GM18907 (cell line): ENCODE measurements around the gene PRSS53.

Experiments used
- ATAC-seq: cut with Tn5 transposase; IDR thresholded peaks from one replicate; pipeline ENCODE4 v1.9.1; 2021; ENCODE audit warnings: mild to moderate bottlenecking, moderate library complexity; ENCODE audit not compliant: unreplicated experiment

PRSS53 gene

DNA sequence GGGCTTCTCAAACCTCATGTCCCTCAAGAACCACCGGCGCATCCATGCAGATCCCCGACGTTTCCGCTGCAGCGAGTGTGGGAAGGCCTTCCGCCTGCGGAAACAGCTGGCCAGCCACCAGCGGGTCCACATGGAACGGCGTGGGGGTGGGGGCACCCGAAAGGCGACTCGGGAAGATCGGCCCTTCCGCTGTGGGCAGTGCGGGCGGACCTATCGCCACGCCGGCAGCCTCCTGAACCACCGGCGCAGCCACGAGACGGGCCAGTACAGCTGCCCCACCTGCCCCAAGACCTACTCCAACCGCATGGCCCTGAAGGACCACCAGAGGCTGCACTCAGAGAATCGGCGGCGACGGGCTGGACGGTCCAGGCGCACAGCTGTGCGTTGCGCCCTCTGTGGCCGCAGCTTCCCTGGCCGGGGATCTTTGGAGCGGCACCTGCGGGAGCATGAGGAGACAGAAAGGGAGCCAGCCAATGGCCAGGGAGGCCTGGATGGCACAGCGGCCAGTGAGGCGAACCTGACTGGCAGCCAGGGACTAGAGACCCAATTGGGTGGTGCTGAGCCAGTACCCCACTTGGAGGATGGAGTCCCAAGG, 8.6 kb downstream of the PRSS53 start:
- ATAC-seq, result no peak

DNA sequence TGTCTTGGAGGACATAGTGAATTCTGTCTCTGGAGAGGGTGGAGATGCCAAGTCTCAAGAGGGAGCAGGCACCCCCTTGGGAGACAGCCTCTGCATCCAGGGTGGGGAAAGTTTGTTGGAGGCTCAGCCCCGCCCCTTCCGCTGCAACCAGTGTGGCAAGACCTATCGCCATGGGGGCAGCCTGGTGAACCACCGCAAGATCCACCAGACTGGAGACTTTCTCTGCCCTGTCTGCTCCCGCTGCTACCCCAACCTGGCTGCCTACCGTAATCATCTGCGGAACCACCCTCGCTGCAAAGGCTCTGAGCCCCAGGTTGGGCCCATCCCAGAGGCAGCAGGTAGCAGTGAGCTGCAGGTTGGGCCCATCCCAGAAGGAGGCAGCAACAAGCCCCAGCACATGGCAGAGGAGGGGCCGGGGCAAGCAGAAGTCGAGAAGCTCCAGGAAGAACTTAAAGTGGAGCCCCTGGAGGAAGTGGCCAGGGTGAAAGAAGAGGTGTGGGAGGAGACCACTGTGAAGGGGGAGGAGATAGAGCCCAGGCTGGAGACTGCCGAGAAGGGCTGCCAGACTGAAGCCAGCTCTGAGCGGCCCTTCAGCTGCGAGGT, 9.3 kb downstream of the PRSS53 start:
- ATAC-seq, result no peak

- no peak for ATAC-seq
Measured at GRCh38 chr16:31078597-31079341, 10.0 kb downstream of the PRSS53 start.

DNA sequence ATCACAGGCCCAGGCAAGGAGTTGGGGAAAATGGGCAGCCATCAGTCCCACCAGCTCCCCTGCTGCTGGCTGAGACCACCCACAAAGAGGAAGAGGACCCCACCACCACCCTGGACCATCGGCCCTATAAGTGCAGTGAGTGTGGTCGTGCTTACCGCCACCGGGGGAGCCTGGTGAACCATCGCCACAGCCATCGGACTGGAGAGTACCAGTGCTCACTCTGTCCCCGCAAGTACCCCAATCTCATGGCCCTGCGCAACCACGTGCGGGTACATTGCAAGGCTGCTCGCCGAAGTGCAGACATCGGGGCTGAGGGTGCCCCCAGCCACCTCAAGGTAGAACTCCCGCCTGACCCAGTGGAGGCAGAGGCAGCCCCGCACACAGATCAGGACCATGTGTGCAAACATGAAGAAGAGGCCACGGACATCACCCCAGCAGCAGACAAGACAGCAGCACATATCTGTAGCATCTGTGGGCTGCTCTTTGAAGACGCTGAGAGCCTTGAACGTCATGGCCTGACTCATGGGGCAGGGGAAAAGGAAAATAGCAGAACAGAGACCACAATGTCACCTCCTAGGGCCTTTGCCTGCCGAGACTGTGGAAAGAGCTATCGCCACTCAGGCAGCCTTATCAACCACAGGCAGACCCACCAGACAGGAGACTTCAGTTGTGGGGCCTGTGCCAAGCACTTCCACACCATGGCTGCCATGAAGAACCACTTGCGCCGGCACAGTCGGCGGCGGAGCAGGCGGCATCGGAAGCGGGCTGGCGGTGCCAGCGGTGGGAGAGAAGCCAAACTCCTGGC, 10.9 kb downstream of the PRSS53 start:
- ATAC-seq, result no peak

DNA sequence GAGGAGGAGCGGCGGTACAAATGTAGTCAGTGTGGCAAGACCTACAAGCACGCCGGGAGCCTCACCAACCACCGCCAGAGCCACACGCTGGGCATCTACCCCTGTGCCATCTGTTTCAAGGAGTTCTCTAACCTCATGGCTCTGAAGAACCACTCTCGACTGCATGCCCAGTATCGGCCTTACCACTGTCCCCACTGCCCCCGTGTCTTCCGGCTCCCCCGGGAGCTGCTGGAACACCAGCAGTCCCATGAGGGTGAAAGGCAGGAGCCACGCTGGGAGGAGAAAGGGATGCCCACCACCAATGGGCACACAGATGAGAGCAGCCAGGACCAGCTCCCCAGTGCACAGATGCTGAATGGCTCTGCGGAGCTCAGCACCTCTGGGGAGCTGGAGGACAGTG, 11.7 kb downstream of the PRSS53 start:
- no peak for ATAC-seq

- no peak for ATAC-seq
Measured at GRCh38 chr16:31076319-31076718, 12.4 kb downstream of the PRSS53 start.

- ATAC-seq, result no peak
Measured at GRCh38 chr16:31074814-31075183, 13.9 kb downstream of the PRSS53 start.

- peak; percentile 70 for ATAC-seq
Measured at GRCh38 chr16:31073970-31074813, 14.6 kb downstream of the PRSS53 start, which contains the start of the genes ZNF646 and ZNF668. Gene ZNF646, plus strand, starts transcription at chr16:31074422. Its CDS starts 1,903 bp downstream, at chr16:31076325. Gene ZNF668, minus strand, starts transcription at chr16:31074240. Its CDS starts 9,781 bp downstream, at chr16:31064459.

DNA sequence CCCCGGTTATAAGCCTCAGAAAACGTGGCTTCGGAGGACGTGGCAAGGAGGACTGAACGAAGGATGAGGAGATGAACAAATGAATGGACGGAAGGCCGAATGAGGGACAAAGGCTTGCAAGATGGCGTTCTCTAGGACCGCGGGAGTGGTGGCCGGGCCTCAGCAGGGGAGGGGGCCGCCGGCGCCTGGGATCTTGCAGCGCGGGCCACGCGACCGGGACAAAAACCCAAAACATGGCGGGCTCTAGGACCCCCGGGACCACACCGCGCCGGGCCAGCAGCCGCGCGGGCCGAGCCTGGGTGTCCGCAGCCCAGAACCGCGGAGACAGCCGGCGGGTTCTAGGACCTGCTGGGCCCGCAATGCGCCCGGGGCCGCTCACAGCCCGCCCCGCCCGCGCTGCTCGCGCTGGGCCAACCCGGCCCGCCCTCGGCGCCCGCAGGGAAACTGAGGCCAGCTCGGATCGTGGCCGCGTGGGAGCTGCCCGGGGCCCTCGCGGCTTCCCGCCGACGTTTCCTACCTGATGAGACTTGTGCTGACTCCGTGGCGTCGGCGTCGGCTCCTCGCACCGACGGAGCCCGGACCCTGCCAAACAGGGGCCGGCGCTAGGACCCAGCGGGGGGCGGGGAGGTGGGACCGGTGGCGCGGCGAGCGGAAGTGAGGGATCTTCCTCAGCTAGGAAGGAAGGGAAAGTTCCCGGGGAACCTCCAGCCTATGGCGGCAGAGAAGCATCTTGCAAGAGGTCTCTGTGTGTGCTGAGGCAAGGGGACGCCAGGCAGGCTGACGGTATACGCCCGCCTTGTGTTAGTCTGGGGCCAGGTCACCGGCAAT, 15.4 kb downstream of the PRSS53 start:
- ATAC-seq, result peak; percentile 59

- peak; percentile 4 for ATAC-seq
Measured at GRCh38 chr16:31072540-31073141, 16.1 kb downstream of the PRSS53 start.

GRCh38 chr16:31071861-31072260, 16.9 kb downstream of the PRSS53 start:
- ATAC-seq, result no peak

- no peak for ATAC-seq
Measured at GRCh38 chr16:31067342-31067741, 21.4 kb downstream of the PRSS53 start.

GRCh38 chr16:31064882-31065461, 23.8 kb downstream of the PRSS53 start:
- no peak for ATAC-seq

- no peak for ATAC-seq
Measured at GRCh38 chr16:31063843-31064611, 24.7 kb downstream of the PRSS53 start.

DNA sequence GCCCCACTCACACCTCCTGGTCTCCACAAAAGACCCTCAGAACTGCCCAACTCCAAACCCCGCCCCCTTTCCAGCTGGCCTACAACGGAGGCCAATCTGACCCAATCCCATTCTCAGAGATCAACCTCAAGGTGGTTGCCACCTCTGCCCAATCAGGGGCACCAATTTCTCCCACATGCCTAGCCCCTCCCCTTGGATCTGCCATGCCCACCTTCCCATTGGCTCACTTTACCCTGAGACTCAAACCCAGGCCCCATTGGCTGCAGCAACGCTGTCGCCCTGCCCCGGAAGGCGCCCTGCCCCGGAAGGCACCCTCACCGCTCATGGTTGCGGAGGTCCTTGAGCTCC, 25.3 kb downstream of the PRSS53 start:
- ATAC-seq, result no peak

DNA sequence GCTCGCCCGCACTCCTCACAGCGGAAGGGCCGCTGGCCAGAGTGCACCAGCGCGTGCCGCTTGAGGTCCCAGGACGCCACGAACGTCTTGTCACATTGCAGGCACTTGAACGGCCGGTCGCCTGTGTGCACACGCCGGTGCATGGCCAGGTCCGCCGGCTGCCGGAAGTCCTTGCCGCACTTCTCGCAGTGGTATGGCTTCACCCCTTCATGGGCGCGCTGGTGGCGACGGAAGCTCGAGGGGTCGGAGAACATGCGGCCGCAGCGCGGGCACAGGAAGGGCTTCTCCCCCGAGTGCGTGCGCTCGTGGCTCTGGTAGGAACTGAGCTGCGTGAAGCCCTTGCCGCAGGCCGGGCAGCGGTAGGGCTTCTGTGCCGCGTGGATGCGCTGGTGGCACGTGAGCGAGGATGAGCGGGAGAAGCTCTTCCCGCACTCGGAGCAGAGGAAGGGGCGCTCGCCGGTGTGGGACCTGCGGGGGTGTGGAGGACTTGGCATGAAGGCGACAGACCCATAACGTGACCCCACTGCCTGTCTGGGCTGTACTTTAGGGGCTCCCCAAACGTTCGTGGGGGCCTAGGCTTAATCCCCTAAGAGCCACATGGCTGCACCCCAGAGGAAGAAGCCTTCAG, 26.8 kb downstream of the PRSS53 start:
- no peak for ATAC-seq

DNA sequence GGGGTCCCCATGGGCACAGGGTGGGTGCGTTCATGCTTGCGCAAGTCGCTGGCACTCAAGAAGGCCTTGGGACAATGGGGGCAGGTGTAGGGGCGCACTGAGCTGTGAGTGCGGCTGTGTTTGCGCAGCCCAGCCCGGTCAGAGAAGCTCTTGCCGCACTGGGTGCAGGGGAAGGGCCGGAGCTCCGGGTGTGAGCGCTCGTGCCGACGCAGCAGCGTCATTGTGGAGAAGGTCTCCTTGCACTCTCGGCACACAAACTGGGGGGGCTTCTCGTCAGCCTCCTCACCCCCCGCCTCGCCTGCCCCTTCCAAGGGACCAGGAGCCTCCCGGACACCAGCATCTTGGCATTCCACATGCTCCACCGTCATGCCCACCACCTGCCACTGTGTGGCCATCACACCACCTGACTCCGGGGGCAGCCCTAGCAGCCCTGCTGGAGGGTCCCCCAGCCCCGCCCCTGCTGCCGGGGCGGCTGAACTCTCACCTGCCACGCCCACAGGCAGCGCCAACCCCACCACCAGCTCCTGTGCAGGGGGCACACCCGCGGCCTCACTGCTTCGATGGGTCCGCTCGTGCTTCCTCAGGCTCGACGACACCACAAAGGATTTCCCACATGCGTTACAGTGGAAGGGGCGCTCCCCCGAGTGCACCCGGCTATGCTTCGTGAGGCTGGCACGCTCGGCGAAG, 27.5 kb downstream of the PRSS53 start:
- ATAC-seq, result no peak
